Measurements from ENCODE around the gene SSR3. TPM values are rescaled to one million over a fixed set of nuclear protein-coding genes. Genes with fewer than 3 reads are reported as not detected.
A peak's percentile ranks its signal among the peaks of the same experiment; 100 is the strongest.
"Not testable (repeated sequence)": the region's sequence is repeated elsewhere in the genome, so short reads cannot be mapped to it uniquely, and the experiment has no call there.

Gene SSR3
- polyA plus RNA-seq, 3 donors, result 131 to 155 (median 151) TPM

- DNase-seq (ENCODE audit: extremely low read depth in 1 of 11, low read depth in 9 of 11, low spot score in 4 of 11), result no peak
Observed at GRCh38 chr3:156582532-156583183, 27.7 kb upstream of the SSR3 start.

- no peak for DNase-seq (ENCODE audit: extremely low read depth in 1 of 11, low read depth in 9 of 11, low spot score in 4 of 11)
Observed at GRCh38 chr3:156581954-156582353, 27.0 kb upstream of the SSR3 start.

- no peak for DNase-seq (ENCODE audit: extremely low read depth in 1 of 11, low read depth in 9 of 11, low spot score in 4 of 11)
Observed at GRCh38 chr3:156581033-156581432, 26.1 kb upstream of the SSR3 start.

- no peak for DNase-seq (ENCODE audit: extremely low read depth in 1 of 11, low read depth in 9 of 11, low spot score in 4 of 11)
Observed at GRCh38 chr3:156579427-156579851, 24.5 kb upstream of the SSR3 start.

- DNase-seq (ENCODE audit: extremely low read depth in 1 of 11, low read depth in 9 of 11, low spot score in 4 of 11), result no peak
Observed at GRCh38 chr3:156577736-156578135, 22.8 kb upstream of the SSR3 start.

GRCh38 chr3:156576651-156577348 lies 21.9 kb upstream of the SSR3 start:
- no peak for DNase-seq (ENCODE audit: extremely low read depth in 1 of 11, low read depth in 9 of 11, low spot score in 4 of 11)

- DNase-seq (ENCODE audit: extremely low read depth in 1 of 11, low read depth in 9 of 11, low spot score in 4 of 11), result no peak
Observed at GRCh38 chr3:156576051-156576450, 21.1 kb upstream of the SSR3 start.

- no peak for DNase-seq (ENCODE audit: extremely low read depth in 1 of 11, low read depth in 9 of 11, low spot score in 4 of 11)
Observed at GRCh38 chr3:156575641-156576040, 20.7 kb upstream of the SSR3 start.

- DNase-seq (ENCODE audit: extremely low read depth in 1 of 11, low read depth in 9 of 11, low spot score in 4 of 11), result not testable (repeated sequence)
Observed at GRCh38 chr3:156569881-156570280, 15.0 kb upstream of the SSR3 start.

GRCh38 chr3:156569016-156569415 lies 14.1 kb upstream of the SSR3 start:
- DNase-seq (ENCODE audit: extremely low read depth in 1 of 11, low read depth in 9 of 11, low spot score in 4 of 11), result not testable (repeated sequence)

GRCh38 chr3:156563900-156564682 lies 9.2 kb upstream of the SSR3 start:
- DNase-seq (ENCODE audit: extremely low read depth in 1 of 11, low read depth in 9 of 11, low spot score in 4 of 11), result no peak

- DNase-seq (ENCODE audit: extremely low read depth in 1 of 11, low read depth in 9 of 11, low spot score in 4 of 11), result not testable (repeated sequence)
Observed at GRCh38 chr3:156562486-156562885, 7.6 kb upstream of the SSR3 start.

GRCh38 chr3:156561533-156561932 lies 6.6 kb upstream of the SSR3 start:
- DNase-seq (ENCODE audit: extremely low read depth in 1 of 11, low read depth in 9 of 11, low spot score in 4 of 11), result no peak

GRCh38 chr3:156559321-156559720 lies 4.4 kb upstream of the SSR3 start:
- peak in 1 of 11 donors; percentile 6 for DNase-seq (ENCODE audit: extremely low read depth in 1 of 11, low read depth in 9 of 11, low spot score in 4 of 11)

- no peak for DNase-seq (ENCODE audit: extremely low read depth in 1 of 11, low read depth in 9 of 11, low spot score in 4 of 11)
Observed at GRCh38 chr3:156558389-156558788, 3.5 kb upstream of the SSR3 start.

GRCh38 chr3:156554515-156554841 lies 439 bp downstream of the SSR3 start:
- no peak for DNase-seq (ENCODE audit: extremely low read depth in 1 of 11, low read depth in 9 of 11, low spot score in 4 of 11)

GRCh38 chr3:156553705-156554356 lies 1.1 kb downstream of the SSR3 start:
- DNase-seq (ENCODE audit: extremely low read depth in 1 of 11, low read depth in 9 of 11, low spot score in 4 of 11), result no peak

GRCh38 chr3:156552973-156553372 lies 1.9 kb downstream of the SSR3 start:
- DNase-seq (ENCODE audit: extremely low read depth in 1 of 11, low read depth in 9 of 11, low spot score in 4 of 11), result no peak

- DNase-seq (ENCODE audit: extremely low read depth in 1 of 11, low read depth in 9 of 11, low spot score in 4 of 11), result no peak
Observed at GRCh38 chr3:156551746-156552145, 3.2 kb downstream of the SSR3 start.

- no peak for DNase-seq (ENCODE audit: extremely low read depth in 1 of 11, low read depth in 9 of 11, low spot score in 4 of 11)
Observed at GRCh38 chr3:156551261-156551660, 3.7 kb downstream of the SSR3 start.
